22Rv1 (cell line): Measurements from ENCODE around the gene FBXL15.

Experiments used
- H3K27ac ChIP-seq: fragments of 450-650 bp; 2 replicates; pipeline ENCODE4 v1.5.1; 2017
- CTCF ChIP-seq: fragments of 450-650 bp; IDR thresholded peaks from 2 replicates; pipeline ENCODE4 v1.5.1; 2017; ENCODE audit warnings: mild to moderate bottlenecking
- ZFX ChIP-seq: fragments of 450-650 bp; IDR thresholded peaks from 2 replicates; pipeline ENCODE4 v1.6.1; 2017; ENCODE audit warnings: antibody characterized with exemption, borderline replicate concordance

The FBXL15 gene

GRCh38 chr10:102408131-102408727 is 12.4 kb upstream of the FBXL15 start:
- H3K27ac ChIP-seq = peak overlapping the region; percentile 59; the same call in 1 of the 2 replicates
- TF ChIP-seq ZFX (no peak), CTCF (no peak)

GRCh38 chr10:102408728-102409603 is 11.7 kb upstream of the FBXL15 start:
- TF ChIP-seq ZFX (no peak), CTCF (no peak)
- H3K27ac ChIP-seq = peak overlapping the region; percentile 59

GRCh38 chr10:102409604-102410428 is 10.8 kb upstream of the FBXL15 start:
- H3K27ac ChIP-seq = peak overlapping the region; percentile 59
- TF ChIP-seq ZFX = no peak
- TF ChIP-seq CTCF = no peak

GRCh38 chr10:102410429-102411073 is 10.1 kb upstream of the FBXL15 start:
- no peak for TF ChIP-seq ZFX
- no peak for TF ChIP-seq CTCF
- H3K27ac ChIP-seq = peak overlapping the region; percentile 59

- H3K27ac ChIP-seq = peak overlapping the region; percentile 59; the same call in 1 of the 2 replicates
- TF ChIP-seq CTCF (no peak), ZFX (no peak)
Observed at GRCh38 chr10:102411341-102412255, 9.0 kb upstream of the FBXL15 start.

- TF ChIP-seq ZFX = no peak
- TF ChIP-seq CTCF = no peak
- no peak overlapping the region for H3K27ac ChIP-seq
Observed at GRCh38 chr10:102412293-102412692, 8.3 kb upstream of the FBXL15 start.
